DND-41 (cell line): ENCODE measurements around the gene MICAL3.
"Not testable (repeated sequence)": the region's sequence is repeated elsewhere in the genome, so short reads cannot be mapped to it uniquely, and the experiment has no call there.

ENCODE experiments used
- ATAC-seq: fragments of 200-7000 bp; cut with Tn5 transposase; 3 replicates; pipeline ENCODE4 v1.9.1; 2021; ENCODE audit warnings: low read depth; ENCODE audit not compliant: insufficient read depth
- DNase-seq: peaks from one replicate; pipeline ENCODE4 v3.0.0-alpha.2; 2020
- H2AFZ ChIP-seq: 2 replicates; pipeline ENCODE4 v1.6.0; 2012; ENCODE audit warnings: low read depth, low read length
- H3K27ac ChIP-seq: 2 replicates; pipeline ENCODE4 v1.5.1; 2012; ENCODE audit warnings: low read length, inconsistent platforms
- H3K27me3 ChIP-seq: fragments of 200-600 bp; sonication (generic); 2 replicates; pipeline ENCODE4 v1.6.0; 2012; ENCODE audit warnings: low read length, mild to moderate bottlenecking, inconsistent platforms; ENCODE audit not compliant: insufficient read depth, poor library complexity
- H3K36me3 ChIP-seq: 2 replicates; pipeline ENCODE4 v1.5.1; 2012; ENCODE audit warnings: low read length, inconsistent platforms; ENCODE audit not compliant: insufficient read depth
- H3K4me1 ChIP-seq: 2 replicates; pipeline ENCODE4 v1.5.1; 2012; ENCODE audit warnings: mild to moderate bottlenecking, low read length; ENCODE audit not compliant: insufficient read depth
- H3K4me2 ChIP-seq: 2 replicates; pipeline ENCODE4 v1.6.0; 2012; ENCODE audit warnings: mild to moderate bottlenecking, moderate library complexity, low read length, inconsistent platforms; ENCODE audit not compliant: insufficient read depth
- H3K4me3 ChIP-seq, 2 experiments: fragments of 200-600 bp in 1 of 2; shearing (Covaris generic) in 1 of 2; 2 replicates each; pipeline ENCODE4 v1.5.1; 2012 to 2016; ENCODE audit warnings: inconsistent platforms in 2 of 2, low read length in 2 of 2, mild to moderate bottlenecking in 2 of 2, low read depth in 1 of 2, moderate library complexity in 1 of 2
- H3K79me2 ChIP-seq: 2 replicates; pipeline ENCODE4 v1.6.0; 2012; ENCODE audit warnings: low read length, inconsistent platforms; ENCODE audit not compliant: insufficient read depth
- H3K9ac ChIP-seq: 2 replicates; pipeline ENCODE4 v1.6.0; 2012; ENCODE audit warnings: low read depth, mild to moderate bottlenecking, inconsistent platforms, low read length, moderate library complexity
- H3K9me3 ChIP-seq: 2 replicates; pipeline ENCODE4 v1.5.1; 2012; ENCODE audit warnings: low read length, moderate library complexity, mild to moderate bottlenecking, inconsistent platforms; ENCODE audit not compliant: insufficient read depth, severe bottlenecking
- H4K20me1 ChIP-seq: 2 replicates; pipeline ENCODE4 v1.6.0; 2012; ENCODE audit warnings: low read length; ENCODE audit not compliant: insufficient read depth
- CTCF ChIP-seq: IDR thresholded peaks from 2 replicates; pipeline ENCODE4 v1.5.1; 2012; ENCODE audit warnings: borderline replicate concordance, low read length, moderate library complexity, mild to moderate bottlenecking; ENCODE audit not compliant: poor library complexity, severe bottlenecking; ENCODE audit errors: extremely low read depth
- EZH2 ChIP-seq: IDR thresholded peaks from 3 replicates; pipeline ENCODE4 v1.6.1; 2012; ENCODE audit warnings: borderline replicate concordance, low read depth, mild to moderate bottlenecking, moderate library complexity, low read length, inconsistent platforms; ENCODE audit not compliant: severe bottlenecking

Gene MICAL3

GRCh38 chr22:18066181-18066859 lies 42.0 kb upstream of the MICAL3 start:
- Histone ChIP-seq H3K4me1 (no peaks in the 10 kb centered on the region), H2AFZ (no peak overlapping the region), H3K9ac (no peak overlapping the region)

GRCh38 chr22:18065256-18065655 lies 40.9 kb upstream of the MICAL3 start:
- Histone ChIP-seq H3K36me3 (no peaks in the 10 kb centered on the region), H3K4me1 (no peaks in the 10 kb centered on the region), H3K9ac (no peak overlapping the region), H4K20me1 (no peaks in the 10 kb centered on the region; the same call in 1 of the 2 replicates), H3K4me2 (no peak overlapping the region), H3K27ac (no peak overlapping the region), H2AFZ (no peak overlapping the region), H3K27me3 (peaks cover 32% of the 10 kb centered on the region), H3K79me2 (no peaks in the 10 kb centered on the region), H3K4me3 (no peak overlapping the region), H3K9me3 (no peaks in the 10 kb centered on the region)
- 0 out of 3 replicates have a peak, but pooled peaks have one; percentile 9 for ATAC-seq
- TF ChIP-seq CTCF = no peak
- no peak for TF ChIP-seq EZH2
- DNase-seq = no peak

More at GRCh38 chr22:18066181-18066859, 42.0 kb upstream of the MICAL3 start:
- no peak for DNase-seq
- Histone ChIP-seq H3K36me3 (no peaks in the 10 kb centered on the region), H3K27me3 (peaks cover 32% of the 10 kb centered on the region), H4K20me1 (no peaks in the 10 kb centered on the region), H3K4me2 (no peak overlapping the region), H3K9me3 (no peaks in the 10 kb centered on the region), H3K4me3 (no peak overlapping the region), H3K27ac (no peak overlapping the region), H3K79me2 (no peaks in the 10 kb centered on the region)
- no peak for TF ChIP-seq EZH2
- no peak for TF ChIP-seq CTCF
- ATAC-seq = 0 out of 3 replicates have a peak, but pooled peaks have one; percentile 19

- peaks cover 32% of the 10 kb centered on the region for H3K27me3 ChIP-seq
- no peaks in the 10 kb centered on the region; the same call in 1 of the 2 replicates for H4K20me1 ChIP-seq
- no peak for ATAC-seq
- H3K9me3 ChIP-seq = no peaks in the 10 kb centered on the region
- H3K4me2 ChIP-seq = no peak overlapping the region
- no peaks in the 10 kb centered on the region for H3K79me2 ChIP-seq
- TF ChIP-seq CTCF = no peak
- H3K9ac ChIP-seq = no peak overlapping the region
- H2AFZ ChIP-seq = no peak overlapping the region
- H3K4me3 ChIP-seq = no peak overlapping the region
- DNase-seq = no peak
- no peaks in the 10 kb centered on the region for H3K36me3 ChIP-seq
- no peak overlapping the region for H3K27ac ChIP-seq
- H3K4me1 ChIP-seq = no peaks in the 10 kb centered on the region
Measured at GRCh38 chr22:18064636-18065035, 40.3 kb upstream of the MICAL3 start.

GRCh38 chr22:18063715-18064114 lies 39.4 kb upstream of the MICAL3 start:
- DNase-seq, H3K4me2 ChIP-seq, H4K20me1 ChIP-seq, H3K27ac ChIP-seq, ATAC-seq, H2AFZ ChIP-seq, H3K4me3 ChIP-seq, H3K9ac ChIP-seq, H3K4me1 ChIP-seq, H3K36me3 ChIP-seq, H3K79me2 ChIP-seq, H3K9me3 ChIP-seq: not testable (repeated sequence)
- H3K27me3 ChIP-seq = peaks cover 32% of the 10 kb centered on the region
